Spleen (tissue), 7 donors: Measurements from ENCODE around the gene TXK.

Experiments
- POLR2AphosphoS5 ChIP-seq, 3 donors: sonication (generic); formaldehyde crosslinking; IDR thresholded peaks; one replicate each; pipeline ENCODE4 v1.5.1; 2017; ENCODE audit warnings: antibody characterized with exemption in 3 of 3
- TF ChIP-seq, protein P1 (sequence below), 11 experiments: fragments of 200-600 bp in 7 of 11; fragments of 450-650 bp in 4 of 11; sonication (generic) in 4 of 11; IDR thresholded peaks in 8 of 11; conservative IDR thresholded peaks in 3 of 11; 1 replicate in 7 of 11; 2 replicates in 4 of 11; pipeline versions ENCODE4 v1.4.0 to v1.8.0; 2016 to 2021; ENCODE audit warnings: antibody characterized with exemption in 11 of 11, inconsistent platforms in 4 of 11, mild to moderate bottlenecking in 1 of 11
- donor health status: DM: no; HTN: no; CAD: no; lungs with moderate emphysema.
- donor health status: DM: no; HTN: no; CAD: no.
- donor health status: DM: no; HTN: no; CAD: no.

DNA sequence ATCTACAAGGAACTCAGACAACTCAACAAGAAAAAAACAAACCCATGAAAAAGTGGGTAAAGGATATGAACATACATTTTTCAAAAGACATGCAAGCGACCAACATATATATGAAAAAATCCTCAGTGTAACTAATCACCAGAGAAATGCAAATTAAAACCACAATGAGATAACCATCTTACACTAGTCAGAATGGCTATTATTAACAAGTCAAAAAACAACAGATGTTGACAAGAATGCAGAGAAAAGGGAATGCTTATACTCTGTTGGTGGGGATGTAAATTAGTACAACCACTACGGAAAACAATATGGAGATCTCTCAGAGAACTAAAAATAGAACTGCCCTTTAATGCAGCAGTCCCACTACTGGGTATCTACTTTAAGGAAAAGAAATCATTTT lies 105.4 kb downstream of the TXK start:
- no peak for TF ChIP-seq POLR2AphosphoS5 (IDR thresholded peaks at IDR 0.05)
- TF ChIP-seq, protein P1, sequence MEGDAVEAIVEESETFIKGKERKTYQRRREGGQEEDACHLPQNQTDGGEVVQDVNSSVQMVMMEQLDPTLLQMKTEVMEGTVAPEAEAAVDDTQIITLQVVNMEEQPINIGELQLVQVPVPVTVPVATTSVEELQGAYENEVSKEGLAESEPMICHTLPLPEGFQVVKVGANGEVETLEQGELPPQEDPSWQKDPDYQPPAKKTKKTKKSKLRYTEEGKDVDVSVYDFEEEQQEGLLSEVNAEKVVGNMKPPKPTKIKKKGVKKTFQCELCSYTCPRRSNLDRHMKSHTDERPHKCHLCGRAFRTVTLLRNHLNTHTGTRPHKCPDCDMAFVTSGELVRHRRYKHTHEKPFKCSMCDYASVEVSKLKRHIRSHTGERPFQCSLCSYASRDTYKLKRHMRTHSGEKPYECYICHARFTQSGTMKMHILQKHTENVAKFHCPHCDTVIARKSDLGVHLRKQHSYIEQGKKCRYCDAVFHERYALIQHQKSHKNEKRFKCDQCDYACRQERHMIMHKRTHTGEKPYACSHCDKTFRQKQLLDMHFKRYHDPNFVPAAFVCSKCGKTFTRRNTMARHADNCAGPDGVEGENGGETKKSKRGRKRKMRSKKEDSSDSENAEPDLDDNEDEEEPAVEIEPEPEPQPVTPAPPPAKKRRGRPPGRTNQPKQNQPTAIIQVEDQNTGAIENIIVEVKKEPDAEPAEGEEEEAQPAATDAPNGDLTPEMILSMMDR (IDR thresholded peaks at IDR 0.05 in 8 of 11, conservative IDR thresholded peaks at IDR 0.05 in 3 of 11) = no peak
